ENCODE data around the gene ALG2. TPM values are rescaled to one million over a fixed set of nuclear protein-coding genes. Genes with fewer than 3 reads are reported as not detected.
"Not testable (repeated sequence)": the region's sequence is repeated elsewhere in the genome, so short reads cannot be mapped to it uniquely, and the experiment has no call there.

The ALG2 gene
- total and polyA plus RNA-seq, 2 of the 4 experiments (the other 2 are of a cell fraction) = 36.4 to 38.4 TPM

DNA sequence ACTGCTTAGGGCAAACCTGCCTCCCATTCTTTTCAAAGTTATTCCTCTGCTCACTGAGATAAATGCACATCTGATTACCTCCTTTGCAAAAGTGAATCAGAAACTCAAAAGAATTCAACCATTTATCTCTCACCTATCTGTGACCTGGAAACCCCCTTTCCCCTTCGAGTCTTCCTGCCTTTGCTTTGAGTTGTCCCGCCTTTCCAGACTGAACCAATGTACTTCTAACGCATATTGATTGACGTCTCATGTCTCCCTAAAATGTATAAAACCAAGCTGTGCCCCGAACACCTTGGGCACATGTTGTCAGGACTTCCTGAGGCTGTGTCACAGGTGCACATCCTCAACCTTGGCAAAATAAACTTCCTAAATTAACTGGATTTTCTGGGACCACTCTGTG is 25.3 kb downstream of the ALG2 start:
- H3K9me3 ChIP-seq (ENCODE audit: control insufficient read depth, insufficient read depth, low read length); H3K23ac ChIP-seq (ENCODE audit: low read depth, low read length); H3K4me1 ChIP-seq (ENCODE audit: control insufficient read depth, insufficient read depth, low read length); H3K4me3 ChIP-seq (ENCODE audit: insufficient read depth, low read depth, low read length); H2AFZ ChIP-seq (replicated peaks; ENCODE audit: low read length, poor library complexity); H3K56ac ChIP-seq (ENCODE audit: extremely low read depth, insufficient read depth, low read length); H3K9me1 ChIP-seq (ENCODE audit: insufficient read depth, low read length); H2BK15ac ChIP-seq (ENCODE audit: low read depth, low read length); H4K8ac ChIP-seq (ENCODE audit: low read depth in 2 of 2, low read length in 2 of 2); H3K27ac ChIP-seq (ENCODE audit: insufficient read depth, low read length); dilution Hi-C loops (cut with HindIII; ENCODE audit: low sequenced_read_pairs, unreplicated experiment); H4K20me1 ChIP-seq (ENCODE audit: insufficient read depth, low read length); H2BK20ac ChIP-seq (ENCODE audit: low read depth, low read length); H3K18ac ChIP-seq (ENCODE audit: low read depth, low read length); POLR2A ChIA-PET (ENCODE audit: unreplicated experiment); H2AK5ac ChIP-seq (ENCODE audit: low read depth, low read length); H3K36me3 ChIP-seq (ENCODE audit: control insufficient read depth, insufficient read depth, low read length); H4K91ac ChIP-seq (ENCODE audit: insufficient read depth, low read depth, low read length); ATAC-seq (ENCODE audit: low read depth); H3K4me2 ChIP-seq (ENCODE audit: low read depth, low read length); H2BK120ac ChIP-seq (ENCODE audit: low read depth, low read length); H3K4ac ChIP-seq (ENCODE audit: low read depth, low read length); H2AK9ac ChIP-seq (replicated peaks; ENCODE audit: low read depth, low read length, poor library complexity); H2BK5ac ChIP-seq (ENCODE audit: low read depth, low read length, poor library complexity, severe bottlenecking); BruUV-seq (replicated peaks); intact Hi-C loops (cut with micrococcal nuclease); H3K79me1 ChIP-seq (ENCODE audit: low read depth in 1 of 2, low read length in 2 of 2); DNase-seq; H3K9ac ChIP-seq (ENCODE audit: low read depth, low read length); H4K5ac ChIP-seq (ENCODE audit: low read depth, low read length); H3K14ac ChIP-seq (replicated peaks; ENCODE audit: low read depth, low read length): not testable (repeated sequence)
- 61% methylated on average over 5 of the region's 5 CpGs; no CpG with 5 or more reads in 1 of the 2 experiments for WGBS, 2 experiments (ENCODE audit: extremely low coverage in 2 of 2, insufficient read length in 1 of 2)
- in situ Hi-C loops (cut with MboI; ENCODE audit: low sequenced_read_pairs) = loop anchor here (25.0 kb wide), 1 partner anchor 1391 kb away; the partner anchor contains the start of gene CAVIN4
- CTCF ChIA-PET = interaction anchor here (1.3 kb wide), 1 partner anchor 10 kb away, joined by 3 read pairs; no protein-coding TSS in a partner anchor
- peaks cover 14% of the 10 kb centered on the region for H3K27me3 ChIP-seq (ENCODE audit: control insufficient read depth, insufficient read depth, low read length)
